A549 (cell line): ENCODE measurements around the gene ASB13. TPM values are rescaled to one million over a fixed set of nuclear protein-coding genes. Genes with fewer than 3 reads are reported as not detected.

ENCODE experiments used
- ATAC-seq, 2 experiments: fragments of 200-7000 bp in 1 of 2; fragments of >200 bp in 1 of 2; cut with Nextera tagmentation in 1 of 2; cut with Tn5 transposase in 1 of 2; 3 replicates each; pipeline versions ENCODE4 v1.8.0 to v1.9.1; 2018 to 2020; ENCODE audit warnings: mild to moderate bottlenecking in 1 of 2, moderate library complexity in 1 of 2
- CTCF ChIA-PET: fragments of 300-600 bp; sonication (Branson Sonifier 250); formaldehyde crosslinking; extraction: SDS; loops from one replicate; lab custom pipeline; 2021; ENCODE audit warnings: antibody characterized with exemption, inconsistent platforms; lab: Yijun Ruan, JAX
- POLR2A ChIA-PET: fragments of 350-600 bp; formaldehyde crosslinking; extraction: SDS; loops from one replicate; lab custom pipeline; 2021; ENCODE audit warnings: antibody characterized with exemption, inconsistent platforms; lab: Yijun Ruan, JAX
- DNase-seq, 2 experiments: peaks; one replicate each; pipeline versions ENCODE4 v3.0.0 to v3.0.0-alpha.2; 2011 to 2016; ENCODE audit warnings: low read depth in 1 of 2, low spot score in 1 of 2
- FAIRE-seq: peaks from 2 replicates; lab custom pipeline; 2011; peaks lifted over from hg19 to GRCh38; lab: Jason Lieb, UNC
- H3K27ac ChIP-seq, 2 experiments: fragments of >200 bp; sonication (Bioruptor Twin); formaldehyde crosslinking; 3 replicates each; pipeline ENCODE4 v1.5.1; 2016 to 2017
- H3K4me1 ChIP-seq: fragments of >200 bp; sonication (Bioruptor Twin); formaldehyde crosslinking; 3 replicates; pipeline ENCODE4 v1.6.1; 2016
- H3K4me2 ChIP-seq: fragments of >200 bp; sonication (Bioruptor Twin); formaldehyde crosslinking; 3 replicates; pipeline ENCODE4 v1.6.1; 2016
- H3K4me3 ChIP-seq: fragments of >200 bp; sonication (Bioruptor Twin); formaldehyde crosslinking; 3 replicates; pipeline ENCODE4 v1.5.1; 2016
- H3K9me3 ChIP-seq: fragments of >200 bp; sonication (Bioruptor Twin); formaldehyde crosslinking; 3 replicates; pipeline ENCODE4 v1.6.1; 2016
- ATOH8 ChIP-seq: fragments of 250-450 bp; sonication (Bioruptor Pico); IDR thresholded peaks from 2 replicates; pipeline ENCODE4 v1.5.0; 2020; ENCODE audit warnings: low read depth, mild to moderate bottlenecking, moderate library complexity
- BCL3 ChIP-seq: fragments of >200 bp; sonication (Bioruptor Twin); formaldehyde crosslinking; IDR thresholded peaks from 3 replicates; pipeline ENCODE4 v1.6.1; 2016
- BHLHE40 ChIP-seq: IDR thresholded peaks from 2 replicates; pipeline ENCODE4 v1.6.1; 2012; ENCODE audit warnings: low read depth, low read length, inconsistent platforms
- CHD4 ChIP-seq: fragments of 200-600 bp; sonication (generic); IDR thresholded peaks from 2 replicates; pipeline ENCODE4 v1.6.1; 2016; ENCODE audit warnings: antibody characterized with exemption, mild to moderate bottlenecking, borderline replicate concordance
- ESRRA ChIP-seq: fragments of 150-350 bp; IDR thresholded peaks from 2 replicates; pipeline ENCODE4 v1.6.1; 2014; ENCODE audit warnings: mild to moderate bottlenecking, low read length, borderline replicate concordance
- FOSB ChIP-seq: fragments of 250-450 bp; sonication (Bioruptor Pico); IDR thresholded peaks from 2 replicates; pipeline ENCODE4 v1.5.0; 2020; ENCODE audit warnings: mild to moderate bottlenecking, moderate library complexity
- FOXS1 ChIP-seq: fragments of 250-450 bp; sonication (Bioruptor Pico); IDR thresholded peaks from 2 replicates; pipeline ENCODE4 v1.5.0; 2020; ENCODE audit warnings: mild to moderate bottlenecking, moderate library complexity
- HES2 ChIP-seq: fragments of >200 bp; sonication (Bioruptor Twin); formaldehyde crosslinking; IDR thresholded peaks from 2 replicates; pipeline ENCODE4 v1.6.1; 2016
- HOXB13 ChIP-seq: fragments of 250-450 bp; sonication (Bioruptor Pico); IDR thresholded peaks from 2 replicates; pipeline ENCODE4 v1.5.0; 2020; ENCODE audit warnings: low read depth, mild to moderate bottlenecking, moderate library complexity
- KDM1A ChIP-seq: fragments of 200-600 bp; sonication (generic); IDR thresholded peaks from 2 replicates; pipeline ENCODE4 v1.6.1; 2016; ENCODE audit warnings: low read depth, mild to moderate bottlenecking
- MAZ ChIP-seq: fragments of 150-350 bp; IDR thresholded peaks from 2 replicates; pipeline ENCODE4 v1.6.1; 2014; ENCODE audit warnings: antibody characterized with exemption, low read depth, low read length, borderline replicate concordance
- NFE2L2 ChIP-seq: fragments of 150-350 bp; conservative IDR thresholded peaks from 2 replicates; pipeline ENCODE4 v1.6.1; 2014; ENCODE audit warnings: low read length
- NR3C1 ChIP-seq: fragments of >200 bp; sonication (Bioruptor Twin); formaldehyde crosslinking; IDR thresholded peaks from 3 replicates; pipeline ENCODE4 v1.6.1; 2017
- RAD21 ChIP-seq, 2 experiments: fragments of >200 bp in 1 of 2; sonication (Bioruptor Twin) in 1 of 2; formaldehyde crosslinking in 1 of 2; IDR thresholded peaks in 1 of 2; conservative IDR thresholded peaks in 1 of 2; 2 replicates in 1 of 2; 3 replicates in 1 of 2; pipeline ENCODE4 v1.6.1; 2012 to 2018; ENCODE audit warnings: inconsistent platforms in 1 of 2
- RARB ChIP-seq: fragments of 250-450 bp; sonication (Bioruptor Pico); IDR thresholded peaks from 2 replicates; pipeline ENCODE4 v1.8.0; 2021; ENCODE audit warnings: mild to moderate bottlenecking, moderate library complexity
- RFX5 ChIP-seq: fragments of 450-650 bp; IDR thresholded peaks from 2 replicates; pipeline ENCODE4 v1.7.1; 2014; ENCODE audit warnings: antibody characterized with exemption, mild to moderate bottlenecking, moderate library complexity
- RNF2 ChIP-seq: fragments of 200-600 bp; sonication (generic); IDR thresholded peaks from 2 replicates; pipeline ENCODE4 v1.6.1; 2016; ENCODE audit warnings: low read depth, mild to moderate bottlenecking, antibody characterized with exemption, moderate library complexity, borderline replicate concordance
- ZFP36 ChIP-seq: fragments of 450-650 bp; IDR thresholded peaks from 2 replicates; pipeline ENCODE4 v1.6.1; 2014; ENCODE audit warnings: borderline replicate concordance; ENCODE audit not compliant: partially characterized antibody
- WGBS: methylation state at CpG from one replicate; pipeline ENCODE4 v1.1.6; 2017; ENCODE audit errors: missing lambda C conversion rate; 5-methylcytosine and 5-hydroxymethylcytosine counted together
- polyA plus RNA-seq, 4 experiments: library from polyadenylated mRNA; depleted of rRNA in 3 of 4; stranded (reverse); fragments of >200 nt; fragmentation: RNase III in 1 of 4; extraction: RNeasy Plus Mini Kit Qiagen cat#74134 plus additional on column Dnase treatment in 1 of 4; gene quantifications; 2 replicates in 3 of 4; 3 replicates in 1 of 4; pipeline ENCODE4 v1.2.3, GENCODE V29; 2011 to 2017
- TF ChIP-seq, protein P1 (sequence below): IDR thresholded peaks from 2 replicates; pipeline ENCODE4 v1.6.1; 2012
- TF ChIP-seq, protein P2 (sequence below): IDR thresholded peaks from 2 replicates; pipeline ENCODE4 v1.6.1; 2012; ENCODE audit warnings: low read depth, borderline replicate concordance
- TF ChIP-seq, protein P3 (sequence below): fragments of 150-350 bp; IDR thresholded peaks from 2 replicates; pipeline ENCODE4 v1.6.1; 2014; ENCODE audit warnings: low read depth, mild to moderate bottlenecking, low read length

ASB13 gene
- polyA plus RNA-seq, 2 of the 4 experiments (the other 2 are of a cell fraction) = 10.9 to 12.9 TPM

GRCh38 chr10:5606321-5606720 lies 60.1 kb downstream of the ASB13 start:
- no peak overlapping the region for H3K4me3 ChIP-seq
- H3K27ac ChIP-seq = peak overlapping the region in 1 of 2 experiments; percentile 91; a peak in 1 of 6 replicates
- ChIA-PET CTCF (interaction anchor here (1.0 to 4.4 kb wide), 2 partner anchors 9 to 17 kb away, joined by 3 to 29 read pairs; no protein-coding TSS in a partner anchor), POLR2A (interaction anchor here (1.0 kb wide), 1 partner anchor 160 kb away, joined by 3 read pairs; no protein-coding TSS in a partner anchor)
- H3K4me2 ChIP-seq = no peak overlapping the region
- H3K4me1 ChIP-seq = peaks cover 24% of the 10 kb centered on the region
- WGBS = 78% methylated on average over 6 of the region's 8 CpGs
- TF ChIP-seq FOSB (no peak), RNF2 (no peak), NR3C1 (no peak), FOXS1 (CRISPR knock-in tag) (no peak), BCL3 (no peak)
- TF ChIP-seq, protein P1, sequence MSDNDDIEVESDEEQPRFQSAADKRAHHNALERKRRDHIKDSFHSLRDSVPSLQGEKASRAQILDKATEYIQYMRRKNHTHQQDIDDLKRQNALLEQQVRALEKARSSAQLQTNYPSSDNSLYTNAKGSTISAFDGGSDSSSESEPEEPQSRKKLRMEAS = no peak
- no peak for FAIRE-seq
- DNase-seq = no peak
- no peak for ATAC-seq
- no peaks in the 10 kb centered on the region for H3K9me3 ChIP-seq

GRCh38 chr10:5604961-5605360 lies 61.4 kb downstream of the ASB13 start:
- peaks cover 15% of the 10 kb centered on the region for H3K4me1 ChIP-seq
- 76% methylated on average over 7 of the region's 7 CpGs for WGBS
- no peak overlapping the region for H3K27ac ChIP-seq
- ChIA-PET POLR2A (no interaction called here), CTCF (interaction anchor here (1.1 to 2.4 kb wide), 2 partner anchors 18 to 163 kb away, joined by 3 to 12 read pairs; no protein-coding TSS in a partner anchor)
- no peak overlapping the region for H3K4me3 ChIP-seq
- FAIRE-seq (no peak), DNase-seq (no peak), ATAC-seq (no peak)
- H3K9me3 ChIP-seq = no peaks in the 10 kb centered on the region
- no peak overlapping the region for H3K4me2 ChIP-seq
- TF ChIP-seq MAZ = no peak
- TF ChIP-seq ATOH8 (CRISPR knock-in tag) = no peak
- TF ChIP-seq RNF2 = no peak
- TF ChIP-seq BHLHE40 = no peak
- TF ChIP-seq KDM1A = no peak
- TF ChIP-seq, protein P1 = no peak
- TF ChIP-seq, all 56 proteins: peak for 0

DNA sequence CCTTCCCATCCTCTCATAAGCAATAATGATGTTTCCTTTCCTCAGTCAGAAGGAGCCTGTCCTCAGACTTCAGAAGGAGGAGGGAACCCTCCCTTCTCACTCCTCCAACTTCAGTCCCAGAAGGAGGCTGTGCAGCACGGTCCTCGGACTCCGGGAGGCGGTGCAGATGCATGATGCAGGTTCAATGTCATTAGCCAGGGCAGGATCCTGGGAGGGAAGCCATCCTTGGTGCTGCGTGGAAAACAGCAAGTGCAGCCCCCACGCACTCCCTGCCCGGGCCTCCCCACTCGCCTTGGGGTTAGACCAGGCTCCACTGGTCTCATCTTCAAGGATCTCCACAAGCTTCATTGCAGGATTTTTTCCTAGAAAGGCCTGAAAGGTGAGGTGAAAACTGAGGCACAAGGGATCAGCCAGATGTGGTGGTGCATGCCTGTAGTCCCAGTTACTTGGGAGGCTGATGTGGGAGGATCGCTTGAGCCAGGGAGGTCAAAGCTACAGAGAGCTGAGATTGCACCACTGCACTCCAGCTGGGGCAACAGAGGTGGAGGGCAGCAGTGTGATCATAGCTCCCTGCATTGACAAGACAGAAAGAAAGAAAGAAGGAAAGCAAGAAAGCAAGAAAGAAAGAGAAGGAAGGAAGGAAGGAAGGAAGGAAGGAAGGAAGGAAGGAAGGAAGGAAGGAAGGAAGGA lies 62.0 kb downstream of the ASB13 start:
- H3K4me1 ChIP-seq = peaks cover 10% of the 10 kb centered on the region
- peak in 1 of 2 experiments; percentile 3; a peak in 1 of 5 replicates for TF ChIP-seq RAD21 (conservative IDR thresholded peaks at IDR 0.05 in 1 of 2, IDR thresholded peaks at IDR 0.05 in 1 of 2)
- no peak for TF ChIP-seq ESRRA
- TF ChIP-seq HOXB13 = no peak
- FAIRE-seq (no peak), DNase-seq (no peak), ATAC-seq (peak in 1 of 2 experiments; percentile 40; a peak in 1 of 6 replicates)
- peak overlapping the region in 1 of 2 experiments; percentile 20; a peak in 1 of 6 replicates for H3K27ac ChIP-seq
- CTCF ChIA-PET = interaction anchor here (0.6 to 2.4 kb wide), 5 partner anchors 15 to 162 kb away, joined by 3 to 12 read pairs (median 3); no protein-coding TSS in a partner anchor
- POLR2A ChIA-PET = no interaction called here
- H3K9me3 ChIP-seq = no peaks in the 10 kb centered on the region
- no peak overlapping the region for H3K4me3 ChIP-seq
- 82% methylated on average over 9 of the region's 9 CpGs for WGBS
- H3K4me2 ChIP-seq = no peak overlapping the region

DNA sequence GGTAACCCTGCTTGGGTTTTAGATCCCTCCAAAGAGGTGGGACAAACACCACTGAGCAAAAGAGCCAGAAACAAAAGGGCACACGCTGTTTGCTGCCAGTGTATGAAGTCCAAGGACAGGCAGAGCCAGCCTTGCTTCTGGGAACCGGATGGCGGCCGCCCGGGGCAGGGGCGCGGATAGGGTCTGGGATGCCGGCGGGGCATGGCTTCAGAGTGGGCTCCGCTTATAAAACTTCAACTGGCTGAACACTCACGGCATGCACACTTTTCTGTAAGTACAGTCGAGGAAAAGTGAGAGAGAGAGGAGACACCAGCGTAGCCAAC lies 62.6 kb downstream of the ASB13 start:
- ChIA-PET CTCF (interaction anchor here (0.6 to 2.4 kb wide), 5 partner anchors 14 to 162 kb away, joined by 3 to 12 read pairs (median 3); no protein-coding TSS in a partner anchor), POLR2A (no interaction called here)
- no peak overlapping the region for H3K4me2 ChIP-seq
- H3K4me3 ChIP-seq = no peak overlapping the region
- no peaks in the 10 kb centered on the region for H3K9me3 ChIP-seq
- peaks cover 5% of the 10 kb centered on the region; the same call in 1 of the 3 replicates for H3K4me1 ChIP-seq
- 97% methylated on average over 13 of the region's 13 CpGs for WGBS
- FAIRE-seq = no peak
- no peak overlapping the region; a peak in 1 of 6 replicates for H3K27ac ChIP-seq
- no peak for ATAC-seq
- no peak for DNase-seq
- no peak for TF ChIP-seq NFE2L2
- no peak for TF ChIP-seq KDM1A
- TF ChIP-seq BCL3 = no peak
- TF ChIP-seq, protein P2, sequence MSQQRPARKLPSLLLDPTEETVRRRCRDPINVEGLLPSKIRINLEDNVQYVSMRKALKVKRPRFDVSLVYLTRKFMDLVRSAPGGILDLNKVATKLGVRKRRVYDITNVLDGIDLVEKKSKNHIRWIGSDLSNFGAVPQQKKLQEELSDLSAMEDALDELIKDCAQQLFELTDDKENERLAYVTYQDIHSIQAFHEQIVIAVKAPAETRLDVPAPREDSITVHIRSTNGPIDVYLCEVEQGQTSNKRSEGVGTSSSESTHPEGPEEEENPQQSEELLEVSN = no peak
- TF ChIP-seq ESRRA = no peak
- no peak for TF ChIP-seq HES2
- TF ChIP-seq RARB (CRISPR knock-in tag) = no peak
- no peak for TF ChIP-seq CHD4
- TF ChIP-seq ZFP36 = no peak
- no peak for TF ChIP-seq RFX5
- TF ChIP-seq, protein P3, sequence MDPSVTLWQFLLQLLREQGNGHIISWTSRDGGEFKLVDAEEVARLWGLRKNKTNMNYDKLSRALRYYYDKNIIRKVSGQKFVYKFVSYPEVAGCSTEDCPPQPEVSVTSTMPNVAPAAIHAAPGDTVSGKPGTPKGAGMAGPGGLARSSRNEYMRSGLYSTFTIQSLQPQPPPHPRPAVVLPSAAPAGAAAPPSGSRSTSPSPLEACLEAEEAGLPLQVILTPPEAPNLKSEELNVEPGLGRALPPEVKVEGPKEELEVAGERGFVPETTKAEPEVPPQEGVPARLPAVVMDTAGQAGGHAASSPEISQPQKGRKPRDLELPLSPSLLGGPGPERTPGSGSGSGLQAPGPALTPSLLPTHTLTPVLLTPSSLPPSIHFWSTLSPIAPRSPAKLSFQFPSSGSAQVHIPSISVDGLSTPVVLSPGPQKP = no peak
